ENCODE measurements around the gene ANKRD12. TPM values are rescaled to one million over a fixed set of nuclear protein-coding genes. Genes with fewer than 3 reads are reported as not detected.
"Not testable (repeated sequence)": the region's sequence is repeated elsewhere in the genome, so short reads cannot be mapped to it uniquely, and the experiment has no call there.

The ANKRD12 gene
- total RNA-seq, 2 experiments from 2014 or later: 37.5 to 40.0 TPM

- intact Hi-C loops (cut with micrococcal nuclease): no loop called here
- CTCF ChIA-PET: interaction anchor here (0.7 to 2.5 kb wide), 5 partner anchors 11 to 84 kb away, joined by 3 to 10 read pairs (median 3); no protein-coding TSS in a partner anchor
- Mint-ChIP-seq H3K4me3 (peak overlapping the region; percentile 3), H3K4me1 (ENCODE audit: low read depth) (peaks cover 81% of the 10 kb centered on the region), H3K9me3 (no peaks in the 10 kb centered on the region), H3K27me3 (ENCODE audit: low read depth) (no peaks in the 10 kb centered on the region), H3K36me3 (ENCODE audit: low read depth) (peaks cover 10% of the 10 kb centered on the region), H3K27ac (peak overlapping the region; percentile 10)
- no peak for DNase-seq
Measured at GRCh38 chr18:9150121-9150520, 13.5 kb downstream of the ANKRD12 start.

- no peak for DNase-seq
- H3K9me3 Mint-ChIP-seq: no peaks in the 10 kb centered on the region
- peaks cover 13% of the 10 kb centered on the region for H3K36me3 Mint-ChIP-seq (ENCODE audit: low read depth)
- intact Hi-C loops (cut with micrococcal nuclease): no loop called here
- peaks cover 78% of the 10 kb centered on the region for H3K4me1 Mint-ChIP-seq (ENCODE audit: low read depth)
- H3K4me3 Mint-ChIP-seq: no peak overlapping the region
- CTCF ChIA-PET: interaction anchor here (0.5 to 1.3 kb wide), 3 partner anchors 11 to 780 kb away, joined by 3 to 5 read pairs (median 4); no protein-coding TSS in a partner anchor
- H3K27ac Mint-ChIP-seq: no peak overlapping the region
- no peaks in the 10 kb centered on the region for H3K27me3 Mint-ChIP-seq (ENCODE audit: low read depth)
Measured at GRCh38 chr18:9153256-9153655, 16.7 kb downstream of the ANKRD12 start.

GRCh38 chr18:9156604-9157249 is 20.1 kb downstream of the ANKRD12 start:
- CTCF ChIA-PET: interaction anchor here (1.2 to 1.5 kb wide), 2 partner anchors 74 to 83 kb away, joined by 3 to 4 read pairs; no protein-coding TSS in a partner anchor
- no peaks in the 10 kb centered on the region for H3K27me3 Mint-ChIP-seq (ENCODE audit: low read depth)
- no peak for DNase-seq
- H3K4me3 Mint-ChIP-seq: no peak overlapping the region
- peaks cover 16% of the 10 kb centered on the region for H3K36me3 Mint-ChIP-seq (ENCODE audit: low read depth)
- H3K9me3 Mint-ChIP-seq: no peaks in the 10 kb centered on the region
- no peak overlapping the region for H3K27ac Mint-ChIP-seq
- peaks cover 66% of the 10 kb centered on the region for H3K4me1 Mint-ChIP-seq (ENCODE audit: low read depth)
- intact Hi-C loops (cut with micrococcal nuclease): no loop called here

DNA sequence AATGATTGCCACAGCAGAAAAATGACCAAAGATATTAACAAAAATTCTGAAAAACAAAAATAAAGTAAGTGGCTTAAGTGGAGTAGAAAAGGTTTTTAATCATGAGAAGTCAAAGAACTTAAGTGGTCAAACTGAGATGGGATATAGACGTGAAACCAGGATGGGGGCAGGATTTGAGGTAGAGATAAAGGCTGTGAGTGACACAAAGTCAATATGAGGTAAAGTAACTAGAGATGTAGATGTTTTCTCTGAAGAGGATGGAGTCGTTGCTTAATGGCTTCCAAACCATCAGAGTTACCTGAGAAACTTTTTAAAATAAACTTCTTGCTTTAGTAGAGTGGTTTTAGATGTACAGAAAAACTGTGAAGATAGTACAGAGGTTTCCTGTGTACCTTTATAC is 21.2 kb downstream of the ANKRD12 start:
- no peak for DNase-seq
- H3K27ac Mint-ChIP-seq: peak overlapping the region; percentile 48
- no peak overlapping the region for H3K4me3 Mint-ChIP-seq
- peaks cover 59% of the 10 kb centered on the region for H3K4me1 Mint-ChIP-seq (ENCODE audit: low read depth)
- H3K36me3 Mint-ChIP-seq (ENCODE audit: low read depth): peaks cover 26% of the 10 kb centered on the region
- intact Hi-C loops (cut with micrococcal nuclease): no loop called here
- H3K9me3 Mint-ChIP-seq: peaks cover 7% of the 10 kb centered on the region
- H3K27me3 Mint-ChIP-seq (ENCODE audit: low read depth): no peaks in the 10 kb centered on the region
- CTCF ChIA-PET: no interaction called here

GRCh38 chr18:9160014-9160413 is 23.4 kb downstream of the ANKRD12 start:
- H3K36me3 Mint-ChIP-seq (ENCODE audit: low read depth): peaks cover 36% of the 10 kb centered on the region

DNA sequence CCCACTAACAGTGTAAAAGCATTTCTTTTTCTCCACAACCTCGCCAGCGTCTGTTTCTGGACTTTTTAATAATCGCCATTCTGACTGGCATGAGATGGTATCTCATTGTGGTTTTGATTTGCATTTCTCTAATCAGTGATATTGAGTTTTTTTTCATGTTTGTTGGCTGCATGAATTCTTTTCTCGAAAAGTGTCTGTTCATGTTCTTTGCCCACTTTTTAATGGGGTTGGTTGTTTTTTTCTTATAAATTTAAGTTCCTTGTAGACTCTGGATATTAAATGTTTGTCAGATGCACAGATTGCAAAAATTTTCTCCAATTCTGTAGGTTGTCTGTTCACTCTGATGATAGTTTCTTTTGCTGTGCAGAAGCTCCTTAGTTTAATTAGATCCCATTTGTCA is 26.1 kb downstream of the ANKRD12 start:
- CTCF ChIA-PET; H3K27me3 Mint-ChIP-seq (ENCODE audit: low read depth); H3K27ac Mint-ChIP-seq; DNase-seq; H3K4me3 Mint-ChIP-seq: not testable (repeated sequence)
- intact Hi-C loops (cut with micrococcal nuclease): loop anchor here (10.0 kb wide), 1 partner anchor 62 kb away; no protein-coding TSS in a partner anchor
- peaks cover 35% of the 10 kb centered on the region for H3K9me3 Mint-ChIP-seq
- peaks cover 38% of the 10 kb centered on the region for H3K36me3 Mint-ChIP-seq (ENCODE audit: low read depth)
- H3K4me1 Mint-ChIP-seq (ENCODE audit: low read depth): peaks cover 38% of the 10 kb centered on the region

More at GRCh38 chr18:9160014-9160413, 23.4 kb downstream of the ANKRD12 start:
- Mint-ChIP-seq H3K4me1 (ENCODE audit: low read depth) (peaks cover 51% of the 10 kb centered on the region), H3K27me3 (ENCODE audit: low read depth) (no peaks in the 10 kb centered on the region), H3K4me3 (no peak overlapping the region), H3K27ac (no peak overlapping the region), H3K9me3 (peaks cover 28% of the 10 kb centered on the region)
- DNase-seq: no peak
- CTCF ChIA-PET: interaction anchor here (1.0 to 1.2 kb wide), 5 partner anchors 45 to 464 kb away, joined by 3 to 6 read pairs (median 4); no protein-coding TSS in a partner anchor
- intact Hi-C loops (cut with micrococcal nuclease): loop anchor here (10.0 kb wide), 1 partner anchor 65 kb away; no protein-coding TSS in a partner anchor

- H3K36me3 Mint-ChIP-seq (ENCODE audit: low read depth): peaks cover 43% of the 10 kb centered on the region
Measured at GRCh38 chr18:9164149-9164548, 27.6 kb downstream of the ANKRD12 start.

GRCh38 chr18:9165883-9166282 is 29.3 kb downstream of the ANKRD12 start:
- CTCF ChIA-PET: not testable (repeated sequence)

More at GRCh38 chr18:9164149-9164548, 27.6 kb downstream of the ANKRD12 start:
- H3K4me1 Mint-ChIP-seq (ENCODE audit: low read depth): peaks cover 37% of the 10 kb centered on the region
- H3K9me3 Mint-ChIP-seq: peaks cover 40% of the 10 kb centered on the region
- not testable (repeated sequence) for H3K27me3 Mint-ChIP-seq (ENCODE audit: low read depth); DNase-seq; H3K27ac Mint-ChIP-seq; H3K4me3 Mint-ChIP-seq
- CTCF ChIA-PET: interaction anchor here (1.3 to 1.4 kb wide), 2 partner anchors 16 to 90 kb away, joined by 3 read pairs; no protein-coding TSS in a partner anchor
- intact Hi-C loops (cut with micrococcal nuclease): loop anchor here (10.0 kb wide), 1 partner anchor 61 kb away; no protein-coding TSS in a partner anchor

DNA sequence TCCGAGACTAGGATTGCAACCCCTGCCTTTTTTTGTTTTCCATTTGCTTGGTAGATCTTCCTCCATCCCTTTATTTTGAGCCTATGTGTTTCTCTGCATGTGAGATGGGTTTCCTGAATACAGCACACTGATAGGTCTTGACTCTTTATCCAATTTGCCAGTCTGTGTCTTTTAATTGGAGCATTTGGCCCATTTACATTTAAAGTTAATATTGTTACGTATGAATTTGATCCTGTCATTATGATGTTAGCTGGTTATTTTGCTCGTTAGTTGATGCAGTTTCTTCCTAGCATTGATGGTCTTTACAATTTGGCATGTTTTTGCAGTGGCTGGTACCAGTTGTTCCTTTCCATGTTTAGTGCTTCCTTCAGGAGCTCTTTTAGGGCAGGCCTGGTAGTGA is 32.9 kb downstream of the ANKRD12 start:
- intact Hi-C loops (cut with micrococcal nuclease): loop anchor here (10.0 kb wide), 1 partner anchor 55 kb away; no protein-coding TSS in a partner anchor
- not testable (repeated sequence) for DNase-seq; H3K4me3 Mint-ChIP-seq; H3K27me3 Mint-ChIP-seq (ENCODE audit: low read depth); H3K27ac Mint-ChIP-seq
- Mint-ChIP-seq H3K36me3 (ENCODE audit: low read depth) (peaks cover 36% of the 10 kb centered on the region), H3K9me3 (peaks cover 20% of the 10 kb centered on the region), H3K4me1 (ENCODE audit: low read depth) (peaks cover 70% of the 10 kb centered on the region)
- CTCF ChIA-PET: interaction anchor here (0.6 kb wide), 1 partner anchor 42 kb away, joined by 3 read pairs; no protein-coding TSS in a partner anchor

More at GRCh38 chr18:9165883-9166282, 29.3 kb downstream of the ANKRD12 start:
- Mint-ChIP-seq H3K36me3 (ENCODE audit: low read depth) (peaks cover 51% of the 10 kb centered on the region), H3K4me1 (ENCODE audit: low read depth) (peaks cover 47% of the 10 kb centered on the region), H3K9me3 (peaks cover 40% of the 10 kb centered on the region)
- H3K27ac Mint-ChIP-seq; H3K4me3 Mint-ChIP-seq; DNase-seq; H3K27me3 Mint-ChIP-seq (ENCODE audit: low read depth): not testable (repeated sequence)
- intact Hi-C loops (cut with micrococcal nuclease): loop anchor here (10.0 kb wide), 1 partner anchor 59 kb away; no protein-coding TSS in a partner anchor

- H3K9me3 Mint-ChIP-seq: peaks cover 16% of the 10 kb centered on the region
- DNase-seq; H3K27ac Mint-ChIP-seq; H3K4me3 Mint-ChIP-seq; H3K27me3 Mint-ChIP-seq (ENCODE audit: low read depth): not testable (repeated sequence)
- peaks cover 33% of the 10 kb centered on the region for H3K36me3 Mint-ChIP-seq (ENCODE audit: low read depth)
- CTCF ChIA-PET: interaction anchor here (0.6 to 1.2 kb wide), 2 partner anchors 8 to 161 kb away, joined by 4 to 6 read pairs; no protein-coding TSS in a partner anchor
- intact Hi-C loops (cut with micrococcal nuclease): loop anchor here (2.0 kb wide), 1 partner anchor 17 kb away; no protein-coding TSS in a partner anchor
- H3K4me1 Mint-ChIP-seq (ENCODE audit: low read depth): peaks cover 73% of the 10 kb centered on the region
Measured at GRCh38 chr18:9171919-9172318, 35.3 kb downstream of the ANKRD12 start.

DNA sequence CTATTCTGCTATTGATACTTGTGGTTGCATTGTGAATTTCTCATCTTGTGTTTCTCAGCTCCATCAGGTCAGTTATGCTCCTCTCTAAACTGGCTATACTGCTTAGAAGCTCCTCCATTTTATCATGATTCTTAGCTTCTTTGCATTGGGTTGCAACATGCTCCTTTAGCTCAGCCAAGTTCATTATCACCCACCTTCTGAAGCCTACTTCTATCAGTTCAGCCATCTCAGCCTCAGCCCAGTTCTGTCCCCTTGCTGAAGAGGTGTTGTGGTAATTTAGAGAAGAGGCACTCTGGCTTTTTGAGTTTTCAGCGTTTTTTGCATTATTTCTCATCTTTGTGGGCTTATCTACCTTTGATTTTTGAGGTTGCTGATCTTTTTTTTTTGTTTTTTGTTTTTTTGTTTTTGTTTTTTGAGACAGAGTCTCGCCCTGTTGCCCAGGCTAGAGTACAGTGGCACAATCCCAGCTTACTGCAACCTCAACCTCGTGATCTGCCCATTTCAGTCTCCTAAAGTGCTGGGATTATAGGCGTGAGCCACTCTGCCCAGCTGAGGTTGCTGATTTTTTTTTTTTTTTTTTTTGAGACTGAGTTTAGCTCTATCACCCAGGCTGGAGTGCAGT is 36.0 kb downstream of the ANKRD12 start:
- Mint-ChIP-seq H3K4me1 (ENCODE audit: low read depth) (peaks cover 74% of the 10 kb centered on the region), H3K36me3 (ENCODE audit: low read depth) (peaks cover 33% of the 10 kb centered on the region), H3K4me3 (no peak overlapping the region), H3K9me3 (peaks cover 13% of the 10 kb centered on the region), H3K27me3 (ENCODE audit: low read depth) (no peaks in the 10 kb centered on the region), H3K27ac (no peak overlapping the region)
- intact Hi-C loops (cut with micrococcal nuclease): loop anchor here (2.0 kb wide), 1 partner anchor 18 kb away; no protein-coding TSS in a partner anchor
- no peak for DNase-seq
- CTCF ChIA-PET: interaction anchor here (0.6 kb wide), 1 partner anchor 161 kb away, joined by 4 read pairs; no protein-coding TSS in a partner anchor

- no peak overlapping the region for H3K27ac Mint-ChIP-seq
- intact Hi-C loops (cut with micrococcal nuclease): loop anchor here (2.0 kb wide), 1 partner anchor 19 kb away; no protein-coding TSS in a partner anchor
- CTCF ChIA-PET: no interaction called here
- peaks cover 30% of the 10 kb centered on the region for H3K36me3 Mint-ChIP-seq (ENCODE audit: low read depth)
- DNase-seq: peak; percentile 21
- H3K27me3 Mint-ChIP-seq (ENCODE audit: low read depth): no peaks in the 10 kb centered on the region
- peaks cover 77% of the 10 kb centered on the region for H3K4me1 Mint-ChIP-seq (ENCODE audit: low read depth)
- peaks cover 11% of the 10 kb centered on the region for H3K9me3 Mint-ChIP-seq
- no peak overlapping the region for H3K4me3 Mint-ChIP-seq
Measured at GRCh38 chr18:9173770-9174233, 37.2 kb downstream of the ANKRD12 start.
